Right lobe of liver (tissue), 4 donors: ENCODE measurements around the gene STRN4.

Source experiments
- POLR2A ChIP-seq: fragments of 450-650 bp; IDR thresholded peaks from one replicate; pipeline ENCODE4 v1.6.1; 2017; ENCODE audit warnings: antibody characterized with exemption, mild to moderate bottlenecking
- TF ChIP-seq, protein P1 (sequence below), 4 donors: fragments of 200-600 bp in 3 of 4; fragments of 450-650 bp in 1 of 4; IDR thresholded peaks; one replicate each; pipeline versions ENCODE4 v1.5.1 to v1.8.0; 2016 to 2022; ENCODE audit warnings: antibody characterized with exemption in 4 of 4, mild to moderate bottlenecking in 2 of 4
- donor health status: DM: no; HTN: no; CAD: no.
- donor health status: DM: no; HTN: no; CAD: no.
- donor health status: DM: no; HTN: yes; CAD: no.

DNA sequence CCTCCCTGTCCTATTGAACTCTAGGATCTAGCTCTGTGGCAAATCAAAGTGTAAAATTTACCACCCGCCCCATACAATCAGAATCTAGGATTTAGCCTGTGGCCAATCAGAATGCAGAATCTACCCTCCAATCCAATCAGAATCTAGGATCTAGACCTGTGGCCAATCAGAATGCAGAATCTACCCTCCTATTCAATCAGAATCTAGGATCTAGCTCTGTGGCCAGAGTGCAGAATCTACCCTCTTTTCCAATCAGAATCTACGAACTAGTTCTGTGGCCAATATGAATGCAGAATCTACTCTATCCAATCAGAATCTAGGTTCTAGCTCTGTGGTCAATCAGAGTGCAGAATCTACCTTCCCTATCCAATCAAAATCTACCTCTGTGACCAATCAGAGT lies 55.1 kb downstream of the STRN4 start:
- TF ChIP-seq, protein P1, sequence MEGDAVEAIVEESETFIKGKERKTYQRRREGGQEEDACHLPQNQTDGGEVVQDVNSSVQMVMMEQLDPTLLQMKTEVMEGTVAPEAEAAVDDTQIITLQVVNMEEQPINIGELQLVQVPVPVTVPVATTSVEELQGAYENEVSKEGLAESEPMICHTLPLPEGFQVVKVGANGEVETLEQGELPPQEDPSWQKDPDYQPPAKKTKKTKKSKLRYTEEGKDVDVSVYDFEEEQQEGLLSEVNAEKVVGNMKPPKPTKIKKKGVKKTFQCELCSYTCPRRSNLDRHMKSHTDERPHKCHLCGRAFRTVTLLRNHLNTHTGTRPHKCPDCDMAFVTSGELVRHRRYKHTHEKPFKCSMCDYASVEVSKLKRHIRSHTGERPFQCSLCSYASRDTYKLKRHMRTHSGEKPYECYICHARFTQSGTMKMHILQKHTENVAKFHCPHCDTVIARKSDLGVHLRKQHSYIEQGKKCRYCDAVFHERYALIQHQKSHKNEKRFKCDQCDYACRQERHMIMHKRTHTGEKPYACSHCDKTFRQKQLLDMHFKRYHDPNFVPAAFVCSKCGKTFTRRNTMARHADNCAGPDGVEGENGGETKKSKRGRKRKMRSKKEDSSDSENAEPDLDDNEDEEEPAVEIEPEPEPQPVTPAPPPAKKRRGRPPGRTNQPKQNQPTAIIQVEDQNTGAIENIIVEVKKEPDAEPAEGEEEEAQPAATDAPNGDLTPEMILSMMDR (IDR thresholded peaks at IDR 0.05), result no peak
- TF ChIP-seq POLR2A, result no peak
